HepG2 (cell line): ENCODE data around the gene CTNNAL1.

Source experiments
- PAXIP1 ChIP-seq: sonication (generic); formaldehyde crosslinking; conservative IDR thresholded peaks from 2 replicates; pipeline ENCODE4 v1.4.0; 2020; ENCODE audit warnings: mild to moderate bottlenecking, missing genetic modification reagents, moderate library complexity
- SMAD3 ChIP-seq: sonication (generic); formaldehyde crosslinking; IDR thresholded peaks from 2 replicates; pipeline ENCODE4 v1.4.0; 2020; ENCODE audit warnings: missing genetic modification reagents
- ZNF616 ChIP-seq: sonication (generic); formaldehyde crosslinking; IDR thresholded peaks from 2 replicates; pipeline ENCODE4 v1.5.0; 2020; ENCODE audit warnings: low read depth, mild to moderate bottlenecking, missing genetic modification reagents

- TF ChIP-seq PAXIP1 (no peak), SMAD3 (CRISPR knock-in tag) (no peak), ZNF616 (CRISPR knock-in tag) (no peak)
Observed at GRCh38 chr9:108973895-108974294, 39.4 kb downstream of the CTNNAL1 start.
